Fibroblast of pulmonary artery (primary cell): ENCODE measurements around the gene RHCG.

ENCODE experiments used
- DNase-seq: peaks from one replicate; pipeline ENCODE4 v3.0.0-alpha.2; 2010; ENCODE audit warnings: low read depth
- H3K4me3 ChIP-seq: replicated peaks from 2 replicates; pipeline ENCODE4 v1.5.1; 2011; ENCODE audit warnings: low read depth, mild to moderate bottlenecking, control low read depth, low read length, moderate library complexity
- CTCF ChIP-seq: IDR thresholded peaks from 2 replicates; pipeline ENCODE4 v1.5.1; 2011; ENCODE audit warnings: mild to moderate bottlenecking, control low read depth, low read length, inconsistent platforms; ENCODE audit errors: missing control alignments

The RHCG gene

GRCh38 chr15:89492111-89492641 lies 4.2 kb downstream of the RHCG start:
- no peak overlapping the region for H3K4me3 ChIP-seq
- DNase-seq = no peak
- peak; percentile 47 for TF ChIP-seq CTCF

GRCh38 chr15:89490814-89491315 lies 5.5 kb downstream of the RHCG start:
- no peak overlapping the region for H3K4me3 ChIP-seq
- DNase-seq = no peak
- TF ChIP-seq CTCF = no peak

GRCh38 chr15:89490081-89490813 lies 6.1 kb downstream of the RHCG start:
- TF ChIP-seq CTCF = no peak
- H3K4me3 ChIP-seq = no peak overlapping the region
- no peak for DNase-seq

GRCh38 chr15:89489376-89489775 lies 7.0 kb downstream of the RHCG start:
- no peak overlapping the region for H3K4me3 ChIP-seq
- no peak for DNase-seq
- TF ChIP-seq CTCF = no peak

GRCh38 chr15:89487791-89488190 lies 8.6 kb downstream of the RHCG start:
- no peak for DNase-seq
- TF ChIP-seq CTCF = no peak

GRCh38 chr15:89486726-89487050 lies 9.7 kb downstream of the RHCG start:
- DNase-seq = no peak
- TF ChIP-seq CTCF = no peak
- H3K4me3 ChIP-seq = no peak overlapping the region

More at GRCh38 chr15:89487791-89488190, 8.6 kb downstream of the RHCG start:
- no peak overlapping the region for H3K4me3 ChIP-seq

GRCh38 chr15:89483079-89483478 lies 13.3 kb downstream of the RHCG start:
- H3K4me3 ChIP-seq = no peak overlapping the region
- no peak for TF ChIP-seq CTCF
- no peak for DNase-seq
